Kidney epithelial cell (primary cell): ENCODE measurements around the gene TMPO. TPM values are rescaled to one million over a fixed set of nuclear protein-coding genes. Genes with fewer than 3 reads are reported as not detected.

Experiments
- total RNA-seq: library from RNA; depleted of rRNA; stranded (reverse); fragments of >200 nt; gene quantifications from 2 replicates; pipeline ENCODE4 v1.2.3, GENCODE V29; 2015

The TMPO gene
- total RNA-seq, 1 donor from 2014 or later = 63.0 TPM

Other genes with a start within 250 kb of the TMPO start
- 726 and 727 TPM in 2 replicates for gene SLC25A3, start 78.1 kb downstream of the TMPO start, total RNA-seq
- gene IKBIP, start 129.2 kb downstream of the TMPO start, total RNA-seq = 21.2 and 28.5 TPM in 2 replicates
- gene APAF1, start 129.7 kb downstream of the TMPO start, total RNA-seq = 12.5 and 15.7 TPM in 2 replicates